Fibroblast of the aortic adventitia (primary cell): Measurements from ENCODE around the gene GRM8. TPM values are rescaled to one million over a fixed set of nuclear protein-coding genes. Genes with fewer than 3 reads are reported as not detected.

Source experiments
- DNase-seq: peaks from one replicate; pipeline ENCODE4 v3.0.0-alpha.2; 2010; ENCODE audit warnings: low read depth
- H3K4me3 ChIP-seq: 2 replicates; pipeline ENCODE4 v1.5.1; 2011; ENCODE audit warnings: low read depth, mild to moderate bottlenecking, control low read depth, low read length, moderate library complexity
- total RNA-seq: library from RNA; depleted of rRNA; stranded (reverse); fragments of >200 nt; gene quantifications from 2 replicates; pipeline ENCODE4 v1.2.3, GENCODE V29; 2012; ENCODE audit warnings: low replicate concordance
- TF ChIP-seq, protein P1 (sequence below): IDR thresholded peaks from 2 replicates; pipeline ENCODE4 v1.5.1; 2011; ENCODE audit warnings: mild to moderate bottlenecking, low read length, control low read depth, inconsistent platforms; ENCODE audit not compliant: insufficient read depth

Gene GRM8
- total RNA-seq, 1 donor = 0.36 TPM

DNA sequence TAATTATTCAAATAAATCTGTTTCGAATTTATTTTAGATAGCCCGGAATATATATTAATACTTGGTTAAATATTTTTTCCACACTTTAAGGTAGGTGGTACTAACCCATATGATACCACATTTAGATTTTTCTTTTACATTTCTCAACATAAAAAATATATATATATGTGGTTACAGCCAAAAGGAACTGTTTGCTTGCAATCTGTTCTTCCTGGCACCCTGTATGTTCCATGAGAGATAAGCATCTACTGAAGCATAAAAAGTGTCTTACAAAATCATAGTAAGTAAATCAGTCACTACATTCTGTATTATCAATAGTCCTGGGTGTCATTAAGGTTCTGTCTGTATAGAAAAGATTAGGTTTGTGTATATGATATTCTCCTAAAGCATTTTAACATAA, 726.8 kb downstream of the GRM8 start:
- no peak for DNase-seq
- TF ChIP-seq, protein P1, sequence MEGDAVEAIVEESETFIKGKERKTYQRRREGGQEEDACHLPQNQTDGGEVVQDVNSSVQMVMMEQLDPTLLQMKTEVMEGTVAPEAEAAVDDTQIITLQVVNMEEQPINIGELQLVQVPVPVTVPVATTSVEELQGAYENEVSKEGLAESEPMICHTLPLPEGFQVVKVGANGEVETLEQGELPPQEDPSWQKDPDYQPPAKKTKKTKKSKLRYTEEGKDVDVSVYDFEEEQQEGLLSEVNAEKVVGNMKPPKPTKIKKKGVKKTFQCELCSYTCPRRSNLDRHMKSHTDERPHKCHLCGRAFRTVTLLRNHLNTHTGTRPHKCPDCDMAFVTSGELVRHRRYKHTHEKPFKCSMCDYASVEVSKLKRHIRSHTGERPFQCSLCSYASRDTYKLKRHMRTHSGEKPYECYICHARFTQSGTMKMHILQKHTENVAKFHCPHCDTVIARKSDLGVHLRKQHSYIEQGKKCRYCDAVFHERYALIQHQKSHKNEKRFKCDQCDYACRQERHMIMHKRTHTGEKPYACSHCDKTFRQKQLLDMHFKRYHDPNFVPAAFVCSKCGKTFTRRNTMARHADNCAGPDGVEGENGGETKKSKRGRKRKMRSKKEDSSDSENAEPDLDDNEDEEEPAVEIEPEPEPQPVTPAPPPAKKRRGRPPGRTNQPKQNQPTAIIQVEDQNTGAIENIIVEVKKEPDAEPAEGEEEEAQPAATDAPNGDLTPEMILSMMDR = no peak
- no peak overlapping the region for H3K4me3 ChIP-seq

DNA sequence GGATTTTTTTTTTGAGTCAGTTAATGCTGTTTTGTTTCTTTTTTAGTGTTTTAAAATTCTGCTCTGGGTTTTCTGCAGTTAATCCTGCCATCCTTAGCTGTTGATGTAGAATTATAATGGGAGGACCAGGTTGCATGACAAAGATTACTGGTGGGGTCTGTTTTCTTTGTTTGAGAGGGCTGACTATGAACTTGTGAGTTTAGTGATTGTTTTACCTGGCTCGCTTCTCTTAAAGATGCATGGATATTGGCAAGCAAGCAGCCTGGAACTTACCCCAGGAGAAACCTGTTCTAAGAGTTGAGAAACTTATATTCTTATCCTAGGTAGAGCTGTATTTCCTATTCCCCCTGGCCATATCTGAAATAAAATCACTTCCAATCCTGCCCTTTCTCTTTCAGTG, 727.8 kb downstream of the GRM8 start:
- H3K4me3 ChIP-seq = no peak overlapping the region
- no peak for DNase-seq
- TF ChIP-seq, protein P1 = no peak

DNA sequence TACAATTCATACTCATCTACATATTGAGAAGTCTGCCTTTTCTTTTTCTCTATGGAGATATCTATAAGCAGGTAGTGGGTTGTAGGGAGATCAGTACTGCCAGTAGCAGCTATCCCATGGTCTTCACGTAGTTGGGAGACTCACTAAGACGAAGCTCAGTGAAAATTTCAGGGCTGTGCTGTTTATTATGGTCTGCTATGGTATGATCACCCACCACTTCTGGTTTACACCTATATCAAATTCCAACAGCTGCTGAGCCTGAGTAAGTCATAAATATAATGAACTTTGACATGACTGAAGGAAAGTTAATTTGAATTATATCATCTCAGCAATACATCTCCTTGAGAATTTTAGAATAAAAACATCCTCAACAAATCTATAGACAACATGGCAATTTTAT, 741.7 kb downstream of the GRM8 start:
- no peak for DNase-seq
- TF ChIP-seq, protein P1 = no peak
- no peak overlapping the region for H3K4me3 ChIP-seq

DNA sequence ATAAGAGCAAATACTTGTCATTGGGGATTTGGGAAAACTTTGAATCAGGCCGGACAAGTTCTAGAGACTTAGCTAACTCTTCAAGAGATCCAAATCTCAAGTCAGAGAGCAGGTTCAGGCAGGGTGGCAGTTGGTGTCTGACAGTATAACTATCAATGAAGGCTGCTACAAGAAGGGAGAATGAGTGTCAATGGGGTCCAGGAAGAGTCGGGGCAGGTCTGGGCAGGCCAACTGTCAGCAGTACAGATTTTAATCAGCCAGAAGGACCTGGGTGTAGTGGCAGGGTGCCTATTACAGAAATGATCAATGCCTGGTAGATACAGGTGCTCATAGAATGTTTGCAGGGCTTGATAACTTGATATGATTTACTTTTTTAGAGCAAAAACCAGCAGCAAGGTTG, 751.1 kb downstream of the GRM8 start:
- H3K4me3 ChIP-seq = no peak overlapping the region
- DNase-seq = no peak
- TF ChIP-seq, protein P1 = no peak

DNA sequence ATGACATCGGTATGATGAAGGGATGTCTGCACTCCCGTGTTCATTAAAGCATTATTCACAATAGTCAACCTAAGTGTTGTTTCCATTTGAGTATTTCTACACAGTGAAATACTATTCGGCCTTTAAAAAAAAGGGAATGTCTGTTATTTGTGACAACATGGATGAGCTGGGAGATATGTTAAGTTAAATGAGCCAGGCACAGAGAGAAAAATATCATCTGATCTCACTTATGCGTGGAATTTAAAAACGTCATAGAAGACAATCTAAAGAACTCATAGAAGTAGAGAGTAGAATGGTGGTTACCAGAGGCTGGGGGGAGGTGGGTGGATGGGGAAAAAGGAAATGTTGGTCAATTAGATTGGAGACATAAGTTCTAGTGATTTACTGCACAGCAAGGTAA, 753.3 kb downstream of the GRM8 start:
- TF ChIP-seq, protein P1 = no peak
- DNase-seq = no peak
- H3K4me3 ChIP-seq = no peak overlapping the region

DNA sequence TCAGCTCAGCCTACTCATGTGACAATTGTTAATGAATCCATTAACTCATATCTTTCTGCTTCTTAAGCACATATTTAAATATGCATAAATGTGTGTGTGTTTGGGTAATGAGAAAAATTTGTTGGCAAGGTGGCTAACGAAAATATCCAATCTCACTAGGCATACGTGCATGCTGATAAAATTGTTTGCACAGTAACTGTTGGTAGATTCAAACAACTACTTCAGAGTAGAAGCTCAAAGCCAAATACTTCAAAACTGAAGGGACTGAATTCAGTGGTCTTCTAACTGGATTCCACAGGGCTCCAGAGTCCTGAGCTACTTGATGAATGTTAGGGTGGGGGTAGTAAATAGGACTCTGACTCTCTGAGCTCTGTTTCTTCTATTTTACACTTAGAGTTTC, 757.0 kb downstream of the GRM8 start:
- no peak overlapping the region for H3K4me3 ChIP-seq
- DNase-seq = no peak
- TF ChIP-seq, protein P1 = no peak

DNA sequence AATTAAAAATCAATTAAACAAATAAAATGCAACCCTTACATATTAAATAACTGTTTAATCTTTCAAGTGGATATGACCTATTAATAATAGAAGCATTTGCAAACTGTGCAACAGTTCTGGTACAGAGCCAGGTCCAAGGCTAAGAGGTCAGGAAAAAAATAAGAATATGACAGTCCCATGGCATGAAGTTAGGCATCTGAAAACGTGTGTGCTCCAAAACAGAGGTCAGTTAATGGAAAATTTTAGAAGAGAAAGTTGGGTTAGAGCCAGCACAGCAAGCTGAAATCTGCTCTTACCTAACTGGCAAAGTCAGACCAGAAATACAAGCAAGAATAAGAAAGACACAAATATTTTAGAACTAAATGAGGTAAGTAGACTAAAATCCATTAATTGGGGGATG, 757.7 kb downstream of the GRM8 start:
- no peak overlapping the region for H3K4me3 ChIP-seq
- TF ChIP-seq, protein P1 = no peak
- no peak for DNase-seq
